CD14-positive monocyte (primary cell): ENCODE results near the gene EEF1AKMT3. TPM values are rescaled to one million over a fixed set of nuclear protein-coding genes. Genes with fewer than 3 reads are reported as not detected.

ENCODE experiments used
- DNase-seq, 3 donors: peaks; one replicate each; pipeline ENCODE4 v3.0.0-alpha.2; 2011 to 2022
- H2AFZ ChIP-seq: 2 replicates; pipeline ENCODE4 v1.6.0; 2012; ENCODE audit warnings: mild to moderate bottlenecking, low read depth, low read length, inconsistent platforms; ENCODE audit not compliant: insufficient read depth, poor library complexity, severe bottlenecking
- H3K27ac ChIP-seq, 2 donors: 1 replicate in 1 of 2; 2 replicates in 1 of 2; pipeline ENCODE4 v1.5.1; 2012 to 2013; ENCODE audit warnings: low read length in 2 of 2, control low read depth in 1 of 2, inconsistent platforms in 1 of 2, low read depth in 1 of 2, mild to moderate bottlenecking in 1 of 2
- H3K27me3 ChIP-seq, 2 donors: one replicate each; pipeline versions ENCODE4 v1.6.0 to v1.6.1; 2011 to 2013; ENCODE audit warnings: low read length in 2 of 2; ENCODE audit not compliant: control insufficient read depth in 2 of 2, insufficient read depth in 2 of 2
- H3K36me3 ChIP-seq, 2 donors: replicated peaks in 1 of 2; 1 replicate in 1 of 2; 2 replicates in 1 of 2; pipeline versions ENCODE4 v1.5.1 to v1.6.1; 2012 to 2013; ENCODE audit warnings: low read length in 2 of 2, control low read depth in 1 of 2, inconsistent platforms in 1 of 2, mild to moderate bottlenecking in 1 of 2; ENCODE audit not compliant: insufficient read depth in 2 of 2, control insufficient read depth in 1 of 2
- H3K4me1 ChIP-seq, 2 donors: 1 replicate in 1 of 2; 2 replicates in 1 of 2; pipeline versions ENCODE4 v1.5.1 to v1.6.1; 2012 to 2013; ENCODE audit warnings: low read length in 2 of 2, control low read depth in 1 of 2, inconsistent platforms in 1 of 2, mild to moderate bottlenecking in 1 of 2, moderate library complexity in 1 of 2; ENCODE audit not compliant: insufficient read depth in 2 of 2, control insufficient read depth in 1 of 2
- H3K4me2 ChIP-seq: replicated peaks from 2 replicates; pipeline ENCODE3; 2012; ENCODE audit warnings: low read length, moderate library complexity, mild to moderate bottlenecking; ENCODE audit not compliant: poor library complexity, severe bottlenecking; ENCODE audit errors: extremely low read depth
- H3K4me3 ChIP-seq, 3 experiments: fragments of 200-600 bp in 1 of 3; sonication (generic) in 1 of 3; replicated peaks in 1 of 3; 1 replicate in 2 of 3; 2 replicates in 1 of 3; pipeline ENCODE4 v1.5.1; 2011 to 2013; ENCODE audit warnings: low read length in 3 of 3, mild to moderate bottlenecking in 3 of 3, control low read depth in 2 of 3, low read depth in 2 of 3, inconsistent platforms in 1 of 3, moderate library complexity in 1 of 3
- H3K79me2 ChIP-seq: 2 replicates; pipeline ENCODE4 v1.6.0; 2012; ENCODE audit warnings: mild to moderate bottlenecking, control low read depth, inconsistent platforms, low read length, moderate library complexity; ENCODE audit not compliant: insufficient read depth
- H3K9ac ChIP-seq: 2 replicates; pipeline ENCODE4 v1.6.0; 2017; ENCODE audit warnings: low read length, mild to moderate bottlenecking; ENCODE audit not compliant: insufficient read depth, poor library complexity, severe bottlenecking
- H3K9me3 ChIP-seq, 2 donors: replicated peaks in 1 of 2; 1 replicate in 1 of 2; 2 replicates in 1 of 2; pipeline versions ENCODE4 v1.5.1 to v1.6.1; 2012 to 2013; ENCODE audit warnings: low read length in 2 of 2, control low read depth in 1 of 2; ENCODE audit not compliant: control insufficient read depth in 1 of 2, insufficient read depth in 1 of 2
- H4K20me1 ChIP-seq: 2 replicates; pipeline ENCODE4 v1.6.0; 2012; ENCODE audit warnings: mild to moderate bottlenecking, low read length, control low read depth, moderate library complexity; ENCODE audit not compliant: insufficient read depth
- H3K27ac Mint-ChIP-seq, 7 donors: one replicate each; pipeline ENCODE4 v1.8.0; 2020; ENCODE audit warnings: mild to moderate bottlenecking in 7 of 7, mixed read lengths in 7 of 7, moderate library complexity in 6 of 7, inconsistent platforms in 2 of 7
- H3K27me3 Mint-ChIP-seq, 3 donors: one replicate each; pipeline ENCODE4 v1.8.0; 2021 to 2022; ENCODE audit warnings: low read depth in 3 of 3, mild to moderate bottlenecking in 3 of 3, mixed read lengths in 3 of 3, moderate library complexity in 3 of 3, inconsistent platforms in 1 of 3
- H3K36me3 Mint-ChIP-seq, 2 donors: one replicate each; pipeline ENCODE4 v1.8.0; 2020; ENCODE audit warnings: mixed read lengths in 2 of 2, inconsistent platforms in 1 of 2, mild to moderate bottlenecking in 1 of 2
- H3K4me1 Mint-ChIP-seq: one replicate; pipeline ENCODE4 v1.8.0; 2020; ENCODE audit warnings: mild to moderate bottlenecking, mixed read lengths
- H3K4me3 Mint-ChIP-seq, 2 donors: one replicate each; pipeline ENCODE4 v1.8.0; 2020; ENCODE audit warnings: mild to moderate bottlenecking in 2 of 2, mixed read lengths in 2 of 2, moderate library complexity in 1 of 2
- H3K9me3 Mint-ChIP-seq, 7 donors: one replicate each; pipeline ENCODE4 v1.8.0; 2020 to 2022; ENCODE audit warnings: mixed read lengths in 7 of 7, mild to moderate bottlenecking in 6 of 7, moderate library complexity in 6 of 7, inconsistent platforms in 2 of 7
- CTCF ChIP-seq: fragments of 200-600 bp; IDR thresholded peaks from one replicate; pipeline ENCODE4 v1.8.0; 2022; ENCODE audit warnings: antibody characterized with exemption, mild to moderate bottlenecking
- WGBS: methylation state at CpG from one replicate; pipeline ENCODE4 v1.1.5; 2013; ENCODE audit warnings: missing lambda C conversion rate; ENCODE audit not compliant: insufficient coverage; 5-methylcytosine and 5-hydroxymethylcytosine counted together
- intact Hi-C, 2 donors: fragments of 100-400 bp; cut with micrococcal nuclease; formaldehyde crosslinking; loops; one replicate each; pipeline versions ENCODE4 v1.15.0 to v1.15.1; 2023
- polyA minus RNA-seq: library from RNA; depleted of rRNA, polyadenylated mRNA; stranded (reverse); fragments of >200 nt; gene quantifications from 2 replicates; pipeline ENCODE4 v1.2.3, GENCODE V29; 2012
- polyA plus RNA-seq, 3 donors: library from polyadenylated mRNA; depleted of rRNA in 1 of 3; unstranded in 2 of 3; stranded (reverse) in 1 of 3; fragments of 300-500 nt in 2 of 3; fragments of >200 nt in 1 of 3; fragmentation: Illumina TruSeq in 2 of 3; gene quantifications; 1 replicate in 2 of 3; 2 replicates in 1 of 3; pipeline ENCODE4 v1.2.3, GENCODE V29; 2012 to 2021
- total RNA-seq, 12 experiments: library from RNA in 1 of 12; stranded (reverse) in 1 of 12; fragments of 120-200 nt in 1 of 12; gene quantifications; one replicate each; pipeline ENCODE4 v1.2.4 and lab custom pipeline; 2013 to 2026; ENCODE audit warnings: mixed read lengths in 6 of 12, inconsistent platforms in 1 of 12

Gene EEF1AKMT3
- total RNA-seq (2013), result 1.9 TPM
- polyA plus RNA-seq (1 to 10 TPM; 3.4 to 4.2 (median 3.4) TPM), polyA minus RNA-seq (1.2 and 3.8 TPM in 2 replicates), total RNA-seq (lab: John Stamatoyannopoulos, UW) (1.1 to 3.9 (median 2.3) reads per million in 11 experiments)

GRCh38 chr12:57772429-57773322, at the start of gene EEF1AKMT3:
EEF1AKMT3 (plus strand) TSS chr12:57772614; CDS start chr12:57772725, 111 bp downstream.
- H3K27ac Mint-ChIP-seq, result peak within 1 kb of the TSS; percentile 96 to 99 (median 98)

More at GRCh38 chr12:57772429-57773322, at the start of gene EEF1AKMT3:
- no peaks in the 10 kb centered on the region for H4K20me1 ChIP-seq
- intact Hi-C loops, result loop anchor here in 1 of 2 donors (5.0 kb wide), 1 partner anchor 75 kb away; the partner anchor contains the start of gene CTDSP2
- no peaks in the 10 kb centered on the region for H3K79me2 ChIP-seq
- H2AFZ ChIP-seq, result peak within 1 kb of the TSS; percentile 99
- peaks cover 0 to 5% of the 10 kb centered on the region in 2 donors for H3K27me3 ChIP-seq
- peak within 1 kb of the TSS; percentile 77 to 98 (median 82) for H3K4me3 ChIP-seq
- Mint-ChIP-seq H3K4me3 (peak within 1 kb of the TSS; percentile 96 to 98), H3K27me3 (peaks cover 3 to 7% (median 6%) of the 10 kb centered on the region in 3 donors), H3K36me3 (peaks cover 19 to 30% of the 10 kb centered on the region in 2 donors), H3K4me1 (peaks cover 37% of the 10 kb centered on the region), H3K9me3 (peaks cover 0 to 6% (median 0%) of the 10 kb centered on the region in 7 donors)
- peaks cover 36 to 40% of the 10 kb centered on the region in 2 donors for H3K4me1 ChIP-seq
- peak within 1 kb of the TSS; percentile 97 for H3K4me2 ChIP-seq
- peak within 1 kb of the TSS; percentile 72 to 93 for H3K27ac ChIP-seq
- WGBS, result 1% methylated on average over 53 of the region's 67 CpGs
- peaks cover 0 to 6% of the 10 kb centered on the region in 2 donors for H3K36me3 ChIP-seq
- DNase-seq, result peak in 2 of 3 donors; percentile 10 to 28
- H3K9ac ChIP-seq, result peak within 1 kb of the TSS; percentile 69
- H3K9me3 ChIP-seq, result no peaks in the 10 kb centered on the region
- no peak for TF ChIP-seq CTCF
